HG03558 (cell line): ENCODE measurements around the gene PCAT7.
"Not testable (repeated sequence)": the region's sequence is repeated elsewhere in the genome, so short reads cannot be mapped to it uniquely, and the experiment has no call there.

Experiments used
- ATAC-seq: cut with Tn5 transposase; IDR thresholded peaks from one replicate; pipeline ENCODE4 v1.9.1; 2021; ENCODE audit warnings: moderate number of reproducible peaks; ENCODE audit not compliant: unreplicated experiment; ENCODE audit errors: extremely low read depth

The PCAT7 gene

DNA sequence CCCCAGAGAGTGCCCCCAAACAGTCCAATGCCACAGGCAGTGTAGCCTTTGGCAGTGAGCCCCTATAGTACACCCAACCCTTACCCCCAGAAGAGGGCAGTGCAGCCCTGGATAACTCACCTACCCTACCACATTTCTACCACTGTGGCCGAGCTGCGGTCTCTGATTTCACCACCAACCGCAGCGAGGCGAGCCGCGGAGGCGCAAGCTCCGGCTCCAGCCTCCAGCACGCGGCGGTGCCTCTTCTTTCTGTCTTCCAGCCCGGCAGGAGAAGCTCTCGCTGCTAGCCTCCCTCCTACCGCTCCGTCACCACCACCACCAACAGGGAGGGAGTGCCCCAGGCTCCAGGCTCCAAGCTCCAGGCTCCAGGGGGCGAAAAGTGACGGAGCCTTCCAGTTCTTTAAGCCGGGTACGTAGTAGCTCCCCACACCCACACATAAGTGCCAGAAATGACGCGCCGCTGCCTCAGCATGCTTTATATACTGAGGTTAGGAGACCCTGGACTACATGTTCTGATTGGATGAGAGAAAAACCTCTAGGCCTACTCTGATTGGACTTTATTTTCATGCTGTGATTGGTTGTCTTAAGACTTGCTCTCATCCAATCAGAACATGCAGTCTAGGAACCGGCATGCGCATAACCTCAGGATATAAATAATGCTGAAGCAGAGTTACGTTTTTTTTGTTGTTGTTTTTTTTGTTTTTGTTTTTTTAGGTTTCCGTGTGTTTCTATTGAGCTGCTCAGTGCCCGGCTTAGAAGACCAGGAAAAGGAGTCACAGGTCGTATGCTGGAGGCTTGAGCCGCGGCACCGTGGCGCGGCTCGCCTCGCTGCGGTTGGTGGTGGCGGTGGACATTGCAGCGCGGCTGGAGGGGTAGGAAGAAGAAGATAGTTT lies at the start of gene PCAT7:
PCAT7 (plus strand) TSS at position 645 of the 893 bp plus-strand sequence.
- no peak for ATAC-seq

DNA sequence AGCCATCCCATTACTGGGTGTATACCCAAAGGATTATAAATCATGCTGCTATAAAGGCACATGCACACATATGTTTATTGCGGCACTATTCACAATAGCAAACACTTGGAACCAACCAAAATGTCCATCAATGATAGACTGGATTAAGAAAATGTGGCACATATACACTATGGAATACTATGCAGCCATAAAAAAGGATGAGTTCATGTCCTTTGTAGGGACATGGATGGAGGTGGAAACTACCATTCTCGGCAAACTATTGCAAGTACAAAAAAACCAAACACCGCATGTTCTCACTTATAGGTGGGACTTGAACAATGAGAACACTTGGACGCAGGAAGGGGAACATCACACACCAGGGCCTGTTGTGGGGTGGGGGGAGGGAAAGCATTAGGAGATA lies 48.5 kb upstream of the PCAT7 start:
- not testable (repeated sequence) for ATAC-seq

DNA sequence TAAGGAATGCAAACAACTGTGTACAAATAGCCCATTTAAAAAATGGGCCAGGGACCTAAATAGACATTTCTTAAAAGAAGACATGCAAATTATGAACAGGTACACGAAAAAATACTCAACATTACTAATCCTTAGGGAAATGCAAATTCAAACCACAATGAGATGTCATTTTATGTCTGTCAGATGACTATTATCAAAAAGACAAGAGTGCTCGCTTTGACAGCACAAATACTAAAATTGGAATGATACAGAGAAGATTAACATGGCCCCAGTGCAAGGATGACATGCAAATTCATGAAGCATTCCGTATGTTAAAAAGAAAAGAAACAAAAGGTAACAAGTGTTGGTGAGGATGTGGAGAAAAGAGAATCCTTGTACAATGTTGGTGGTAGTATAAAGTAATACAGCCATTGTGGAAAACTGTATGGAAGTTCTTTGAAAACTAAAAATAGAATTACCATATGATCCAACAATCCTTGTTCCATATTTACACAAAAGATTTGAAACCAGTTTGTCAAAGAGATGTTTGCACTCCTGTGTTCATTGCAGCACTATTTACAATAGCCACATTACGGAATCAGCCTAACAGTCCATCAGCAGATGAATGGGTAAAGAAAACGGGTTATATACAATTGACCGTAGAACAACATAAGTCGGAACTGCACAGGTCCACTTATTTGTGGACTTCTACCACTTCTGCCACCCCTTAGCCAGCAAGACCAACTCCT lies 47.2 kb upstream of the PCAT7 start:
- no peak for ATAC-seq

DNA sequence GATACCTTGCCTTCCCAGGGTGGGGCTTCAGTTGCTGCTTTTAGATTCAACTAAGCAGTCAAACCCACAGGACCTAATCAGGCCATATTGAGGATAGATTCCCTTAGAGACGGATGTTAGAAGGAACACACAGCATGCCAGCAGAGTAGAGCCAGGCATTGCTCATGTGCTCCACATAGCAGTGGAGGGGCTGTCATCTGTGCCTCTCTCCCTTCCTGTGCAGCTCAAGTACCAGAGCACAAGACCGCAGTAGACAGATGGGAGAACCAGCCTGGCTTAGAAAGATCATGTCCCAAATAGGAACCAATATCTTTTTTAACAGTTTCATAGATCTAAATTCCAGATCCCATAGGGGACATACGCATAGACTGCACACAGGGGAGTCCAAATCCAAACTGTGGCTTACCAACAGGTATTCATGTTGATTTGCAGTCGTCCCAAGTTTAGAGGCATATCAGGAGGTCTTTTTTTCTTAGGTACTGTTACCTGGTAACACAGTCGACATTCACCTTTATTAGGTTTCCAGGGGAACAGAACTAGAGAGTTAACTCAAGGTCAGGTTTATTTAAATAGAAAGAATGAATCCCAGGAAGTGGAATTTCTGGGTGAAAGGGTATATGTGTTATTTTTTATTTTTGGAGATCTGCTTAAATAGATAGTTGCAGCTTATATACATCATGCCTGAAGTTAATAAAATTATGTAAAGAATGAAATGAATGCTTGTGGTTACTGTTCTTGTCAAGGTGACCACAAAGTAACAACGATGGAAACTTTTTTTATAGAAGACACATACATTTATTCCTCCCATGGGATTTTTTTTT lies 43.5 kb upstream of the PCAT7 start:
- ATAC-seq: no peak

DNA sequence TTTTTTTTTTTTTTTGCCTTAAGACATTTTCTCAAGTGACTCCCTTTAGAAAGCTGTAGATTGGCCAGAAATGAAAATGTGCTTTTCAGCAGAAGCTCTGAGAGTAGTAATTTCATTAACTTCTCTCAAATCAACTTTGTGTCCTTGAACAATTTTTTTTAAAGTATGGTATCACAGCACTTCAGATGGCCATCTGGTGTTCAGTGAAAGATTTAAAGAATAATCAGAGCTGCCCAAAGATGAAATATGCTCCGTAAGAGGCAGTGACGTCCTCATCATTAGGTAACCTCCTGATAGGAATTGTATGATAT lies 43.0 kb upstream of the PCAT7 start:
- no peak for ATAC-seq

DNA sequence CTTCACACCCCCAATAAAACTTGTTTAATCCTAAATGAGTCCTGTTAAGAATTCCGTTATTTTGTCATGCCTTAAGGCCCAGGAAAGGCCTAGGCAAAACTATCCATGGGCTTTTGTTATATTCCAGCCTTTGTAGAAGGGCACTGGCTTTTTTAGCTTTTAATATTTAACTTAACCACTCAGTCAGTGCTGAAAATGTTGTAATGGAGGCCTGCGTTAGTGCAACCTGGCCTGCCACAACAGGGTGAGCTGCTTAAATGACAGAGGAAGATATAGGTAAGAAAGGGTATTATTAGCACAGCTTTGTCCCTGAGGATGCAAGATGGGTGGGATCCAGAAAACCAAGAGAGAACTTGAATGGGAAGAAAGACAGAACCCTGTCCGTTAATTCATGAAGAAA lies 40.2 kb upstream of the PCAT7 start:
- no peak for ATAC-seq

DNA sequence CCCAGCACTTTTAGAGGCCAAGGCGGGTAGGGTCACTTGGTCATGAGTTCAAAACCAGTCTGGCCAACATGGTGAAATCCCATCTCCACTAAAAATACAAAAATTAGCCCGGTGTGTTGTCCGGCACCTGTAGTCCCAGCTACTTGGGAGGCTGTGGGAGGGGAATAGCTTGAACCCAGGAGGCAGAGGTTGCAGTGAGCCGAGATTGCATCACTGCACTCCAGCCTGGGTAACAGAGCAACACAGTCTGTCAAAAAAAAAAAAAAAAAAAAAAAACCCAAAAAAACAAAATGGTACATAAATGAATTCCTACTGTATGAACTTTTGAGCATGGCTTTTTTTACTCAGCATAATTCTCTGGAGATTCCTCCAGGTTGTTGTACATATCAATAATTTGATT lies 37.6 kb upstream of the PCAT7 start:
- ATAC-seq: no peak

DNA sequence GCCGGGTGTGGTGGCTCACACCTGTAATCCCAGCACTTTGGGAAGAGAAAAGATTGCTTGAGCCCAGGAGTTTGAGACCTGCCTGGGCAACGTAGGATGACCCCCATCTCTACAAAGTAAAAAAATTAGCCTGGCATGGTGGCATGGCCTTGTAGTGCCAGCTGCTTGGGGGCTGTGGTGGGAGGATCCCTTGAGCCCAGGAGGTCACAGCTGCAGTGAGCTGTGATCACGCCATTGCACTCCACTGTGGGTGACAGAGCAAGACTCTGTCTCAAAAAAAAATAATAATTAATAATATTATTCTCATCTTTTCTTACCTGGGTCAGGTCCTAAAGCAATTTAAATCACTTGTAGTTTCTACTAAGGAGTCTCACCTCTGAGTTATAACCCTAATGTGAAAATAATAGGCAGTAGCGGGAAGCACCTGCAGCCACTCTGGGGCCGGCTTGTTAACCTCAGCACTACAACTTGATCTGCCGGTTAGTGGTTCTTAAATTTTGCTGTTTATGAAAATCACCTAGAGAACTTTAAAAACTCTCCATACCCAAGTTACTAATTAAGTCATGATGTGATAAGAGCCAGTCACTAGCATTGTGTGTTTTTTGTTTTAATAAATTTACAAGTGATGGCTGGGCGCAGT lies 29.4 kb upstream of the PCAT7 start:
- ATAC-seq: no peak

DNA sequence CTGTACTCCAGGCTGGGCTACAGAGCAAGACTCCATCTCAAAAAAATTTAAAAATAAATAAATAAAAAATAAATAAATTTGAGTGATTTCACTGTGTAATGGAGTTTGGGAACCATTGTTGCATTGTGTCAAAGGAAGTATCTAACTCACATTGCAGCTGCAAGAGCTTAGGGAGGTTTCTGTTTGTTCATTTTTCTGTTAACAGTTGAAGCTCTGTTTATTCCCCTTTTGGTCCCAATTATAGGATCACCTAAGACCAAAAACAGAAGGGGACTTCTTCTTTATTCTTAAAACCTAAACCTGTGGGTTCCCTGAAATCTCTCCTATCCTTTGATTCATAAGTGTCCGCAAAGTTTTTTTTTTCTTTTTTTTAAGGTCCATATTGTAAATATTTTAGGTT lies 28.6 kb upstream of the PCAT7 start:
- ATAC-seq: no peak

DNA sequence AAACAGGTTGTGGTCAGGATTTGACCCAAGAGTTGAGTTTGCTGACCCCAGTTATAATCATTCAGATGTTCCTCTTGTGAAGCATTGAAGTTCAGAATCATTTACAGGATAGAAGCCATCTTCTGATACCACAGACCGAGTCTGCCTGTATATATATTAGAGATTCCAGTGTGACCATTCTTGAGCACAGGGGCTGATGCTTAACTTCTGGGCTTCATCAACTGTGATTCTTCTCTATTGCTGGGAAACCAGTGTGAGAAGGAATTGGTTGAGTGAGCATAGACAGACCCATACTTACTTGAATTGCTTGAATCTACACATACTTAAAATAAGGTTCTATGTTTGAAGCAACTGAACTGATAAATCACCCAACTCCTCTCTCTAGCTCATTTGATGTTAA lies 27.9 kb upstream of the PCAT7 start:
- no peak for ATAC-seq

DNA sequence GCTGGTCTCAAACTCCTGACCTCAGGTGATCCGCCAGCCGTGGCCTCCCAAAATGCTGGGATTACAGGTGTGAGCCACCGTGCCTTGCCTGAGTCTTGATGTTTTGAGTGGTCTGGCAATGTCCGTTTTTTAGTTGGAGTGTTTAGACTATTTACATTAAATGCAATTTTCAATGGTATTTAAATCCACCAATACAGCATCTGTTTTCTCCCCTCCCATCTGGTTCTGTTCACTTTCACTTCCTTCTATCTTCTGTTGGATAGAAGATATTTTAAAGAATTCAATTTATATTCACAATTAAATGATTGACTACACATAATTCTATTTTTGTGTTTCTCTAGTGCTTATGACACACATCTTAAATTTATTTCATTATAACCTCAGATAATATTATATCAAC lies 26.0 kb upstream of the PCAT7 start:
- no peak for ATAC-seq

DNA sequence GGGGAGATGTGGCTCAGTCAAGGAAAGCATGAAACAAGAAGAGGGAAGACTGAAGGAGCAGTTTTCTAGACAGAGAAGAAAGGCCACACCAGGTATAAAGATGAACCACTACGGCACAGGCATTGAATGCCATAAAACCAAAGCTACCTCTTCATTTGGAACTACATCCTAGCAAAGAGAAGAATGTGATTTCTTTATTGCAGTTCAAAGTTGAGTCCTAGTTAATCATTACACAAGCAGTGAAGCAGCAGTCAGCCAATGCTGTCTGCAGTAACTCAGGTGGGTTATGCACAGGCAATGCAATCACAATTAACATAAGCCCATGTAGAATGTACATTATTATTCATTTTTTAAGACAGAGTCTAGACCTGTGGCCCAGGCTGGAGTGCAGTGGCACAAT lies 21.7 kb upstream of the PCAT7 start:
- no peak for ATAC-seq

DNA sequence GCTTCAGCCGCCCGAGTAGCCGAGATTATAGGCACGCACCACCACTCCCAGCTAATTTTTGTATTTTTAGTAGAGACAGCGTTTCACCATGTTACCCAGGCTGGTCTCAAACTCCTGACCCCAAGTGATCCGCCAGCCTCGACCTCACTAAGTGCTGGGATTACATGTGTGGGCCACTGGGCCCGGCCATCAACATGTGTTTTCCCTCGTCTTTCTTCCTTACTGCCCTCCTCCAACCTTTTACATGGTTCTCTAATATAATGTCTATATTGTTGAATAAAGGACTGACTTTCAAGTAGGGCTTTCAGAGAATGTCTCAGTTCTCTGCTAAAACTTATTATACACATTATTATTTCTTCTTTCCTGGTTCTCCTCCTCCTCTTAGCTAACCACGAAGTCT lies 21.3 kb upstream of the PCAT7 start:
- no peak for ATAC-seq

DNA sequence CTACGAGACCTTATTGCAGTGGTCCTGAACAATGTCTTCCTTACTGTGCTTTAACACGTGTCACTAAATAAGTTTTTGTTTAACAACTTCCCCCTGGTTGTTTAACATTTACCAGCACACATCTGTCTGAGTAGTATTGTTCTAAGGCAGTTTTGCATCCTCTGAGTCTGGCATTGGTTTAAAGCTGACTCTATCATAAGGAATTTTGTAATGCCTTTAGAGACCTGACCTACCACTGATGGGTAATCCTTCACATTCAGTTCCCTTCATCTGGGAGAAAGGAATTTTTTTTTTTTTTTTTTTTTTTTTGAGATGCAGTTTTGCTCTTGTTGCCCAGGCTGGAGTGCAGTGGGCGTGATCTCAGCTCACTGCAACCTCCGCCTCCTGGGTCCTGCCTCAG lies 20.0 kb upstream of the PCAT7 start:
- ATAC-seq: no peak

DNA sequence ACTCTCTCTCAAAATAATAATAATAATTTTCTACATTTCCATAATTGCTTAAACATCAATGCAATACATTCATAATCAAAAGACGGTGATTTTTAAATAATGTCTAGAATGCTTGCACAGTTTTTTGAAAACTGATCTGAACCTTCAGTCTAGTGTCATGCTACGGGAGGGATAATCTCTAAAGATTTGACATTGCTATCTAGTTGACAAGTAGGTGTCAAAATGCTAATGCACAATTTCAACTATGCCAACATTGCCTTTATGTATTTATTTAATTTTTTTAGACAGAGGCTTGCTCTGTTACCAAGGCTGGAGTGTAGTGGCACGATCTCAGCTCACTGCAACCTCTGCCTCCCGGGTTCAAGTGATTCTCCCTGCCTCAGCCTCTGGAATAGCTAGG lies 16.0 kb upstream of the PCAT7 start:
- no peak for ATAC-seq

DNA sequence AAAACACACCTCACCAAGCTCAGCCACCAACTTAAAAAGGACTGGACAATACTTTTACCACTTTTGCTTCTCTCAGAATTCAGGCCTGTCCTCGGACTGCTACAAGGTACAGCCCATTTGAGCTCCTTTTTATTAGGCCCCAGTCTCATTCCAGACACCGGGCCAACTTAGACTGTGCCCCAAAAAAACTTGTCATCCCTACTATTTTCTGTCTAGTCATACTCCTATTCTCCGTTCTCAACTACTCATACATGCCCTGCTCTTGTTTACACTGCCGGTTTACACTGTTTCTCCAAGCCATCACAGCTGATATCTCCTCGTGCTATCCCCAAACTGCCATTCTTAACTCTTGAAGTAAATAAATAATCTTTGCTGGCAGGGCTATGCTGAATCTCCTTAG lies 10.5 kb upstream of the PCAT7 start:
- ATAC-seq: not testable (repeated sequence)

DNA sequence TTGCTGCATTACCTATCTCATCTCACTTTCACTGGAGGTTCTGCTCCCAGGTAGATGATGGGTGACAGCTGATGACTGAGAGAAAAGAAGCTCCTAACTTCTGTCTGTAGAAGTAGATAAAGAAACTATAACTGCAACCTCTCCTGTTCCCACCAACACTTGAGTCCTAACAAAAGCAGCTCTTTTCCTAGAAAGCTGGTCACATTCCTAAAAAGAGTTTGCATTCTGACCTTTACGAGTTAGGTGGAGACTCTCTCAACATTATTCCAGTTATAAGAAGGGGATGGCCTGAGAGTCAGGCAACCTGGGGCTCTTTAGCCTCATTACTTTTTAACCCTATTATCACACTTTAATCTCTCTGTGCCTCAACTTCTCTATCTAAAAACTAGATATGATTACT lies 8.9 kb upstream of the PCAT7 start:
- no peak for ATAC-seq

DNA sequence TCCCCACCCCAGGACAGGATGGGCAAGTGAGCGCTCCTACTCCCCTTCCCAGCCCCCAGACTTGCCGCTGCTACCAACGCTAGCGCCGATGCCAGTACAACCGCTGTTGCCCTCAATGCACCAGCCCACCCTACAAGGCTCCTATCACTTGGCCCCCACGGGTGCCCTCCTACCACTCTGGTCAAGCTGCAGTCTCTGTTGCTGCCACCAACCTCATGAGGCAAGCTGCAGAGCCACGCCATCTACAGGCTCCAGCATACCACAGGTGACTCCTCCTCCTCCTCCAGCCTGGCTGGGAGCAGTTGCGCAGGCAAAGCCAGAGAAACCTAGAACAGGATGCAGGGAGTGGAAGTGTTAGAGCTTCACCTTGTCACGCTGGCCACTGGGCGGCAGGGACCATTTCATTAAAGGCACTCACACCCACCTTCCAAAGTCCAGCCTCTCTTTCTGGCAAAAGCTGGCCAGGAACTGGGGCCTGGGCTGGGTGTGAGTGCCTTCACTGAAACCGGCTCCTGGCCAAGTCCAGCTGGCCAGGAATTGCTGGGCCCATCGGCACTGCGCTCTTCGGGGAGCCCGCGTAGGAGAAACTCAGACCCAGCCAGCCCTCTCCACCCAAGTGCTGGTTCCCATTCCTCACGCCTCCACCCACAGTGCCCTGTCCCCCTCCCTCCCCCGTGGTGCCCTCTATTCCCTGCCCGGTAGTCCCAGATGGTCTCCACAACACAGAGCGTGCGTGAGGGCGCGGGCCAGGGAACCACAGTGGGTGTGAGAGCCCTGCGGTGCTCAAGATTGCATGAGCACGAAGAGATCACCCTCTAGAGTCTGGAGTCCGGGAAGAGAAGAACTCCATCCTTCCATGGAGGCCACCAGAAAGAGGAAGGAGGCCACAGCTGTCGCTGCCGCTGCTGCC lies 1.6 kb upstream of the PCAT7 start:
- no peak for ATAC-seq

DNA sequence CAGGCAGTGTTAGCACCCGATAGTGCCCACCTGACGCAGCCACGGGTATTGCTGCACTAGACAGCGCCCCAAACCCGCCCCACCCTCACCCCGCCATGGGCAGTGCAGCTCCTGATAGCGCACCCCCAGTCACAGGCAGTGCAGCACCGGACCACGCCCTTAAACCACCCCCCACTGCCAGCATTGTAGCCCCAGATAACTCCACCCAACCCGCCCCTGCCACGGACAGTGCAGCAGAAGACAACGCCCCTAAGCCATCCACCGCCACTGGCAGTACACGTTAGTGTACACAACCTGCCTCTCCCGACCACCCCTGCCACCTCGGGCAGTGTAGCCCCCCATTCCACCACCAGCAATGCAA lies 825 bp upstream of the PCAT7 start:
- ATAC-seq: no peak

DNA sequence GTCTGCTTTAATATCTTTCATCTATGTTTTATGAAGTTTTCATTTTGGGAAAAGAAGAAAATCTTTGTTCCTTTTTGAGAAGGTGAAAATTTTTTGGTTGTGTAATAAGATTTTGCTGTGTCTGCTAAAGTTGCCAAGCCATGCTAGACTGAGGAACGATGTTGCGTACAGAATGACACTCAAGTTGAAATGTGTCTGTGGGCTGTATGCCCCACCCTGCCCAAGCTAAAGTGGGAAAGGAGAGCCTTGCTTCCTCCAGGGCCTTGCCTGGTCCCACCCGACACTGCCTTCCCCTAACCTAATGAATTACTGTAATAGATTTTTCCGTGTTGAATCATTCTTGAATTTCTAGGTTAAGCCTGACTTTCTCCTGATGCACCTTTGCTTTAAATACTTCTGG lies 2.5 kb downstream of the PCAT7 start:
- no peak for ATAC-seq
